ENCODE measurements around the gene METTL25B. TPM values are rescaled to one million over a fixed set of nuclear protein-coding genes. Genes with fewer than 3 reads are reported as not detected.

METTL25B gene
- total and polyA plus RNA-seq, 2 of the 13 experiments (the other 11 are each of a cell fraction or from before 2014, with no cell fraction given): 11.9 to 24.0 TPM

DNA sequence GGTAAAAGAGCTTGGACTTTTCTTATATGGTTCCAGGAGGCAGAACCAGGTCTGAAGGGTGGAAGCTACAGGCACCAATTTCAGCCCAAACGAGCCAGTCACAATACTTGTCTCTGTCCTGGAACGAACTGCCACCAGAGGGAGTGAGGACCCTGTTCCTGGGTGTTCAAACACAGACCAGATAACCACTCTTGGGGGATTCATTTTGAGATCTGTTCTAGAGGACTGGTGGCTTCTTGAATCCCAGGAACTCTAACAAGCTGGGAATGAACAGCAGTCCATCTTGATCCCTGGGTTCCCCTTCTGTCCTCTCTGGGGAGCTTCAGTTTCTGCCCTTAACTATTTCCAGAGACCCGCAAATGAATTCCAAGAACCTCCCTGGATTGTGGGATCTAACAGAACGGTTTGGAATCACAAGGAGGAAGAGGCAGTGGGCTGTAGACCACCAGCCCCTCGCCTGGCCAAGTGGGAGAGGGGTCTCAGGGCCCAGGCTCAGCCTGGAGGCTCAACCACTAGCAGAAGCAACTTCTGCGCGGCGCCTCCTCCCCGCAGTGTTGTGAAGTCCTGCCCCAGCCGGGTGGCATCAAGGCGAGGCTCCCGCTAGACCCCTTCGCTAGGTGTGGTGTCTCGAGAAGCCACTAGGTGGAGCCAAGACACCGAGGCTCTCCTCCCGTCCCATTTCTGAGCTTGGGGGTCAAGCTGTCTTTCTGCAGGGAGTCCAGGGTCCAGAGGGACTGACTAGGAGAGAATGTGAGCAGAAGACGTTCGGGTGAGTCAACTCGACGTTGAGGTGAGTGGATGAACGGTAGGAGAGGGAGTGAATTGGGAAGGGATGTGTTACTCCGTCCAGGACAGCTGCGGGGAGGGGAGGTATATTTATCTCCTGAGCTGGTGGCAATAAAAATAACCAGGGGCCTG is 39.0 kb upstream of the METTL25B start (continued):
- TF ChIP-seq ZNF782 (CRISPR knock-in tag; IDR thresholded peaks at IDR 0.05; ENCODE audit: borderline replicate concordance) (0 out of 2 replicates have a peak, but pooled peaks have one; percentile 38), ZNF530 (CRISPR knock-in tag; IDR thresholded peaks at IDR 0.05; ENCODE audit: low read depth) (no peak), ZNF484 (CRISPR knock-in tag; IDR thresholded peaks at IDR 0.05; ENCODE audit: borderline replicate concordance, low read depth) (no peak), ZNF124 (CRISPR knock-in tag; IDR thresholded peaks at IDR 0.05) (no peak), NAIF1 (CRISPR knock-in tag; IDR thresholded peaks at IDR 0.05; ENCODE audit: borderline replicate concordance) (no peak), SNAPC2 (CRISPR knock-in tag; IDR thresholded peaks at IDR 0.05) (no peak), HMGA1 (CRISPR knock-in tag; conservative IDR thresholded peaks at IDR 0.05) (no peak), KDM5A (IDR thresholded peaks at IDR 0.05; ENCODE audit: borderline replicate concordance, low read length) (no peak), ZMYM4 (CRISPR knock-in tag; IDR thresholded peaks at IDR 0.05) (no peak), SMARCC2 (IDR thresholded peaks at IDR 0.05) (no peak), TP53 (CRISPR knock-in tag; conservative IDR thresholded peaks at IDR 0.05) (no peak), ZNF546 (CRISPR knock-in tag; conservative IDR thresholded peaks at IDR 0.05) (no peak), CCAR2 (optimal IDR thresholded peaks at IDR 0.05; ENCODE audit: low read depth, low read length) (no peak), ZNF496 (CRISPR knock-in tag; IDR thresholded peaks at IDR 0.05; ENCODE audit: insufficient replicate concordance) (no peak), PAWR (CRISPR knock-in tag; IDR thresholded peaks at IDR 0.05; ENCODE audit: borderline replicate concordance) (no peak), ZNF75D (CRISPR knock-in tag; IDR thresholded peaks at IDR 0.05; ENCODE audit: borderline replicate concordance) (no peak), ZNF878 (CRISPR knock-in tag; IDR thresholded peaks at IDR 0.05) (no peak), ZNF468 (CRISPR knock-in tag; IDR thresholded peaks at IDR 0.05) (no peak), ISX (CRISPR knock-in tag; conservative IDR thresholded peaks at IDR 0.05) (no peak), ZNF335 (CRISPR knock-in tag; IDR thresholded peaks at IDR 0.05) (no peak), E2F2 (CRISPR knock-in tag; IDR thresholded peaks at IDR 0.05; ENCODE audit: borderline replicate concordance) (no peak), SUZ12 (IDR thresholded peaks at IDR 0.05; ENCODE audit: low read depth, low read length) (no peak), THYN1 (CRISPR knock-in tag; IDR thresholded peaks at IDR 0.05; ENCODE audit: borderline replicate concordance, low read depth) (no peak), ZNF850 (CRISPR knock-in tag; conservative IDR thresholded peaks at IDR 0.05) (no peak)
- TF ChIP-seq, protein P1, sequence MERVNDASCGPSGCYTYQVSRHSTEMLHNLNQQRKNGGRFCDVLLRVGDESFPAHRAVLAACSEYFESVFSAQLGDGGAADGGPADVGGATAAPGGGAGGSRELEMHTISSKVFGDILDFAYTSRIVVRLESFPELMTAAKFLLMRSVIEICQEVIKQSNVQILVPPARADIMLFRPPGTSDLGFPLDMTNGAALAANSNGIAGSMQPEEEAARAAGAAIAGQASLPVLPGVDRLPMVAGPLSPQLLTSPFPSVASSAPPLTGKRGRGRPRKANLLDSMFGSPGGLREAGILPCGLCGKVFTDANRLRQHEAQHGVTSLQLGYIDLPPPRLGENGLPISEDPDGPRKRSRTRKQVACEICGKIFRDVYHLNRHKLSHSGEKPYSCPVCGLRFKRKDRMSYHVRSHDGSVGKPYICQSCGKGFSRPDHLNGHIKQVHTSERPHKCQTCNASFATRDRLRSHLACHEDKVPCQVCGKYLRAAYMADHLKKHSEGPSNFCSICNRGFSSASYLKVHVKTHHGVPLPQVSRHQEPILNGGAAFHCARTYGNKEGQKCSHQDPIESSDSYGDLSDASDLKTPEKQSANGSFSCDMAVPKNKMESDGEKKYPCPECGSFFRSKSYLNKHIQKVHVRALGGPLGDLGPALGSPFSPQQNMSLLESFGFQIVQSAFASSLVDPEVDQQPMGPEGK (CRISPR knock-in tag; IDR thresholded peaks at IDR 0.05): peak; percentile 74
- TF ChIP-seq, protein P2, sequence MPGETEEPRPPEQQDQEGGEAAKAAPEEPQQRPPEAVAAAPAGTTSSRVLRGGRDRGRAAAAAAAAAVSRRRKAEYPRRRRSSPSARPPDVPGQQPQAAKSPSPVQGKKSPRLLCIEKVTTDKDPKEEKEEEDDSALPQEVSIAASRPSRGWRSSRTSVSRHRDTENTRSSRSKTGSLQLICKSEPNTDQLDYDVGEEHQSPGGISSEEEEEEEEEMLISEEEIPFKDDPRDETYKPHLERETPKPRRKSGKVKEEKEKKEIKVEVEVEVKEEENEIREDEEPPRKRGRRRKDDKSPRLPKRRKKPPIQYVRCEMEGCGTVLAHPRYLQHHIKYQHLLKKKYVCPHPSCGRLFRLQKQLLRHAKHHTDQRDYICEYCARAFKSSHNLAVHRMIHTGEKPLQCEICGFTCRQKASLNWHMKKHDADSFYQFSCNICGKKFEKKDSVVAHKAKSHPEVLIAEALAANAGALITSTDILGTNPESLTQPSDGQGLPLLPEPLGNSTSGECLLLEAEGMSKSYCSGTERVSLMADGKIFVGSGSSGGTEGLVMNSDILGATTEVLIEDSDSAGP (CRISPR knock-in tag; IDR thresholded peaks at IDR 0.05; ENCODE audit: borderline replicate concordance): peak; percentile 37; the same call in 1 of the 2 replicates

Data from HepG2 (cell line).